HFFc6 (cell line): ENCODE data around the gene PPP6R1. TPM values are rescaled to one million over a fixed set of nuclear protein-coding genes. Genes with fewer than 3 reads are reported as not detected.

ENCODE experiments used
- DNase-seq: peaks from one replicate; pipeline ENCODE4 v3.0.0-alpha.2; 2018
- H3K27ac Mint-ChIP-seq: 2 replicates; pipeline ENCODE4 v1.8.0; 2020; ENCODE audit warnings: mild to moderate bottlenecking, mixed read lengths
- H3K27me3 Mint-ChIP-seq: 2 replicates; pipeline ENCODE4 v1.8.0; 2021; ENCODE audit warnings: mild to moderate bottlenecking, moderate library complexity, mixed read lengths; ENCODE audit not compliant: insufficient read depth
- H3K36me3 Mint-ChIP-seq: 2 replicates; pipeline ENCODE4 v1.8.0; 2021; ENCODE audit warnings: low read depth, mixed read lengths
- H3K4me1 Mint-ChIP-seq: 2 replicates; pipeline ENCODE4 v1.8.0; 2020; ENCODE audit warnings: low read depth, mixed read lengths
- H3K4me3 Mint-ChIP-seq: 2 replicates; pipeline ENCODE4 v1.8.0; 2020; ENCODE audit warnings: mild to moderate bottlenecking, moderate library complexity, mixed read lengths
- H3K9me3 Mint-ChIP-seq: 2 replicates; pipeline ENCODE4 v1.8.0; 2020; ENCODE audit warnings: mild to moderate bottlenecking, mixed read lengths
- CTCF ChIP-seq: fragments of 200-600 bp; sonication (generic); IDR thresholded peaks from 2 replicates; pipeline ENCODE4 v1.5.0; 2021; ENCODE audit warnings: antibody characterized with exemption, mild to moderate bottlenecking
- total RNA-seq, 6 experiments: library from RNA; stranded (reverse); fragmentation: NEBNext Ultra II Directional; extraction: Animal tissue kit (Norgen Biotek cat#: 25700); gene quantifications; 2 replicates in 1 of 6; 3 replicates in 5 of 6; pipeline ENCODE4 v1.2.3, GENCODE V29; 2021

Gene PPP6R1
- total RNA-seq, 6 experiments from 2014 or later = 85.8 to 93.7 (median 88.9) TPM

- Mint-ChIP-seq H3K4me1 (peaks cover 4% of the 10 kb centered on the region; the same call in 1 of the 2 replicates), H3K9me3 (peaks cover 10% of the 10 kb centered on the region), H3K27me3 (peaks cover 8% of the 10 kb centered on the region), H3K36me3 (peaks cover 24% of the 10 kb centered on the region), H3K27ac (no peak overlapping the region), H3K4me3 (no peak overlapping the region)
- no peak for TF ChIP-seq CTCF
- no peak for DNase-seq
Measured at GRCh38 chr19:55224038-55224665, 34.7 kb downstream of the PPP6R1 start.

- Mint-ChIP-seq H3K36me3 (peaks cover 24% of the 10 kb centered on the region), H3K27ac (no peak overlapping the region), H3K4me3 (no peak overlapping the region), H3K27me3 (peaks cover 6% of the 10 kb centered on the region), H3K4me1 (peaks cover 4% of the 10 kb centered on the region; the same call in 1 of the 2 replicates), H3K9me3 (peaks cover 10% of the 10 kb centered on the region)
- no peak for DNase-seq
- TF ChIP-seq CTCF = no peak
Measured at GRCh38 chr19:55223291-55224037, 35.4 kb downstream of the PPP6R1 start.

- Mint-ChIP-seq H3K27ac (no peak overlapping the region), H3K4me1 (peaks cover 23% of the 10 kb centered on the region), H3K36me3 (peaks cover 14% of the 10 kb centered on the region), H3K27me3 (peaks cover 10% of the 10 kb centered on the region), H3K4me3 (no peak overlapping the region), H3K9me3 (peaks cover 14% of the 10 kb centered on the region)
- TF ChIP-seq CTCF = no peak
- no peak for DNase-seq
Measured at GRCh38 chr19:55220525-55220924, 38.3 kb downstream of the PPP6R1 start.

- Mint-ChIP-seq H3K27me3 (peaks cover 7% of the 10 kb centered on the region), H3K9me3 (peaks cover 32% of the 10 kb centered on the region), H3K4me3 (peak overlapping the region; percentile 84), H3K27ac (peak overlapping the region; percentile 89), H3K36me3 (peaks cover 20% of the 10 kb centered on the region), H3K4me1 (peaks cover 23% of the 10 kb centered on the region)
- TF ChIP-seq CTCF = peak; percentile 8; the same call in 1 of the 2 replicates
- DNase-seq = peak; percentile 99
Measured at GRCh38 chr19:55216461-55217198, 42.2 kb downstream of the PPP6R1 start.

- peaks cover 39% of the 10 kb centered on the region for H3K4me1 Mint-ChIP-seq
- H3K27me3 Mint-ChIP-seq = peaks cover 7% of the 10 kb centered on the region
- H3K36me3 Mint-ChIP-seq = peaks cover 5% of the 10 kb centered on the region
- H3K4me3 Mint-ChIP-seq = no peak overlapping the region
- TF ChIP-seq CTCF = no peak
- peaks cover 22% of the 10 kb centered on the region for H3K9me3 Mint-ChIP-seq
- H3K27ac Mint-ChIP-seq = no peak overlapping the region
- DNase-seq = no peak
Measured at GRCh38 chr19:55213547-55213946, 45.3 kb downstream of the PPP6R1 start.
